Left kidney (tissue), 2 donors: Measurements from ENCODE around the gene BBS4. TPM values are rescaled to one million over a fixed set of nuclear protein-coding genes. Genes with fewer than 3 reads are reported as not detected.

Experiments
- DNase-seq: peaks from one replicate; pipeline ENCODE4 v3.0.0-alpha.2; 2013
- polyA plus RNA-seq: library from polyadenylated mRNA; unstranded; fragments of 120-200 nt; gene quantifications from one replicate; pipeline ENCODE4 v1.2.1, GENCODE V29; 2013; ENCODE audit not compliant: insufficient read length

The BBS4 gene
- polyA plus RNA-seq, 1 donor: 56.3 TPM

GRCh38 chr15:72760590-72761260 is 74.7 kb downstream of the BBS4 start:
- no peak for DNase-seq

GRCh38 chr15:72764656-72765055 is 78.6 kb downstream of the BBS4 start:
- DNase-seq: no peak

- DNase-seq: no peak
Measured at GRCh38 chr15:72766025-72766424, 80.0 kb downstream of the BBS4 start.

- no peak for DNase-seq
Measured at GRCh38 chr15:72766780-72767179, 80.8 kb downstream of the BBS4 start.

- DNase-seq: no peak
Measured at GRCh38 chr15:72770673-72771328, 84.8 kb downstream of the BBS4 start.

- no peak for DNase-seq
Measured at GRCh38 chr15:72771329-72771725, 85.3 kb downstream of the BBS4 start.

- DNase-seq: no peak
Measured at GRCh38 chr15:72774696-72775383, 88.8 kb downstream of the BBS4 start.

GRCh38 chr15:72778796-72779195 is 92.8 kb downstream of the BBS4 start:
- no peak for DNase-seq

- DNase-seq: no peak
Measured at GRCh38 chr15:72781631-72782030, 95.6 kb downstream of the BBS4 start.

GRCh38 chr15:72782274-72783003 is 96.4 kb downstream of the BBS4 start:
- no peak for DNase-seq

GRCh38 chr15:72783004-72783639 is 97.1 kb downstream of the BBS4 start:
- DNase-seq: no peak

GRCh38 chr15:72783640-72784455 is 97.8 kb downstream of the BBS4 start, which contains the start of gene ADPGK:
Gene ADPGK, minus strand, starts transcription at chr15:72783758. Its CDS starts 67 bp downstream, at chr15:72783691.
- DNase-seq: peak; percentile 96

- no peak for DNase-seq
Measured at GRCh38 chr15:72784456-72784876, 98.5 kb downstream of the BBS4 start.

- no peak for DNase-seq
Measured at GRCh38 chr15:72785432-72785831, 99.4 kb downstream of the BBS4 start.

- DNase-seq: no peak
Measured at GRCh38 chr15:72785841-72786240, 99.8 kb downstream of the BBS4 start.

- DNase-seq: no peak
Measured at GRCh38 chr15:72786242-72786641, 100.2 kb downstream of the BBS4 start.

- no peak for DNase-seq
Measured at GRCh38 chr15:72786676-72787345, 100.8 kb downstream of the BBS4 start.

GRCh38 chr15:72787526-72787925 is 101.5 kb downstream of the BBS4 start:
- DNase-seq: no peak
